ENCODE data around the gene GNRHR.

GNRHR gene

GRCh38 chr4:67719953-67720617, 34.1 kb downstream of the GNRHR start:
- H3K36me3 ChIP-seq (ENCODE audit: insufficient read depth, insufficient read length, low read length) = peaks cover 19% of the 10 kb centered on the region
- H3K4me1 ChIP-seq (ENCODE audit: insufficient read depth, insufficient read length) = no peaks in the 10 kb centered on the region
- H3K27me3 ChIP-seq (ENCODE audit: insufficient read depth, insufficient read length) = no peaks in the 10 kb centered on the region
- no peak overlapping the region for H3K4me3 ChIP-seq (ENCODE audit: insufficient read length, low read depth)
- TF ChIP-seq YY1 (IDR thresholded peaks at IDR 0.05; ENCODE audit: insufficient read depth, insufficient read length) (no peak), ZNF274 (IDR thresholded peaks at IDR 0.05; ENCODE audit: low read depth, low read length) (no peak)
- H3K9ac ChIP-seq (ENCODE audit: insufficient read length, low read depth) = no peak overlapping the region
- H3K9me3 ChIP-seq (ENCODE audit: insufficient read depth, low read length) = no peaks in the 10 kb centered on the region
- DNase-seq (ENCODE audit: low read depth, low spot score) = no peak

GRCh38 chr4:67718848-67719247, 35.3 kb downstream of the GNRHR start:
- no peaks in the 10 kb centered on the region for H3K27me3 ChIP-seq (ENCODE audit: insufficient read depth, insufficient read length)
- H3K9ac ChIP-seq (ENCODE audit: insufficient read length, low read depth) = no peak overlapping the region
- H3K36me3 ChIP-seq (ENCODE audit: insufficient read depth, insufficient read length, low read length) = peaks cover 19% of the 10 kb centered on the region
- no peak for TF ChIP-seq ZNF274 (IDR thresholded peaks at IDR 0.05; ENCODE audit: low read depth, low read length)
- no peak for TF ChIP-seq YY1 (IDR thresholded peaks at IDR 0.05; ENCODE audit: insufficient read depth, insufficient read length)
- TF ChIP-seq SUZ12 (IDR thresholded peaks at IDR 0.05; ENCODE audit: extremely low read depth, insufficient read depth, insufficient read length) = no peak
- DNase-seq (ENCODE audit: low read depth, low spot score) = no peak
- no peaks in the 10 kb centered on the region for H3K9me3 ChIP-seq (ENCODE audit: insufficient read depth, low read length)
- no peak overlapping the region for H3K4me3 ChIP-seq (ENCODE audit: insufficient read length, low read depth)
- H3K4me1 ChIP-seq (ENCODE audit: insufficient read depth, insufficient read length) = no peaks in the 10 kb centered on the region

- TF ChIP-seq ZNF274 (IDR thresholded peaks at IDR 0.05; ENCODE audit: low read depth, low read length) = no peak
- TF ChIP-seq YY1 (IDR thresholded peaks at IDR 0.05; ENCODE audit: insufficient read depth, insufficient read length) = no peak
- no peak for TF ChIP-seq SUZ12 (IDR thresholded peaks at IDR 0.05; ENCODE audit: extremely low read depth, insufficient read depth, insufficient read length)
- DNase-seq (ENCODE audit: low read depth, low spot score) = no peak
- peaks cover 19% of the 10 kb centered on the region for H3K36me3 ChIP-seq (ENCODE audit: insufficient read depth, insufficient read length, low read length)
- H3K27me3 ChIP-seq (ENCODE audit: insufficient read depth, insufficient read length) = no peaks in the 10 kb centered on the region
- H3K4me3 ChIP-seq (ENCODE audit: insufficient read length, low read depth) = no peak overlapping the region
- no peak overlapping the region for H3K9ac ChIP-seq (ENCODE audit: insufficient read length, low read depth)
- peaks cover 8% of the 10 kb centered on the region for H3K4me1 ChIP-seq (ENCODE audit: insufficient read depth, insufficient read length)
- H3K9me3 ChIP-seq (ENCODE audit: insufficient read depth, low read length) = no peaks in the 10 kb centered on the region
Measured at GRCh38 chr4:67717586-67717985, 36.6 kb downstream of the GNRHR start.

GRCh38 chr4:67714955-67715354, 39.2 kb downstream of the GNRHR start:
- DNase-seq (ENCODE audit: low read depth, low spot score) = no peak
- TF ChIP-seq SUZ12 (IDR thresholded peaks at IDR 0.05; ENCODE audit: extremely low read depth, insufficient read depth, insufficient read length) (no peak), YY1 (IDR thresholded peaks at IDR 0.05; ENCODE audit: insufficient read depth, insufficient read length) (no peak)
- H3K9me3 ChIP-seq (ENCODE audit: insufficient read depth, low read length) = no peaks in the 10 kb centered on the region

GRCh38 chr4:67714248-67714583, 40.0 kb downstream of the GNRHR start:
- H3K27me3 ChIP-seq (ENCODE audit: insufficient read depth, insufficient read length) = no peaks in the 10 kb centered on the region
- no peak overlapping the region for H3K9ac ChIP-seq (ENCODE audit: insufficient read length, low read depth)
- no peaks in the 10 kb centered on the region for H3K9me3 ChIP-seq (ENCODE audit: insufficient read depth, low read length)
- TF ChIP-seq ZNF274 (IDR thresholded peaks at IDR 0.05; ENCODE audit: low read depth, low read length) (no peak), SUZ12 (IDR thresholded peaks at IDR 0.05; ENCODE audit: extremely low read depth, insufficient read depth, insufficient read length) (no peak), YY1 (IDR thresholded peaks at IDR 0.05; ENCODE audit: insufficient read depth, insufficient read length) (no peak)
- no peak for DNase-seq (ENCODE audit: low read depth, low spot score)
- no peak overlapping the region for H3K4me3 ChIP-seq (ENCODE audit: insufficient read length, low read depth)
- H3K4me1 ChIP-seq (ENCODE audit: insufficient read depth, insufficient read length) = peaks cover 9% of the 10 kb centered on the region
- peaks cover 13% of the 10 kb centered on the region for H3K36me3 ChIP-seq (ENCODE audit: insufficient read depth, insufficient read length, low read length)

More at GRCh38 chr4:67714955-67715354, 39.2 kb downstream of the GNRHR start:
- no peak overlapping the region for H3K4me3 ChIP-seq (ENCODE audit: insufficient read length, low read depth)
- no peak overlapping the region for H3K9ac ChIP-seq (ENCODE audit: insufficient read length, low read depth)
- H3K4me1 ChIP-seq (ENCODE audit: insufficient read depth, insufficient read length) = peaks cover 9% of the 10 kb centered on the region
- H3K36me3 ChIP-seq (ENCODE audit: insufficient read depth, insufficient read length, low read length) = peaks cover 14% of the 10 kb centered on the region
- no peaks in the 10 kb centered on the region for H3K27me3 ChIP-seq (ENCODE audit: insufficient read depth, insufficient read length)

GRCh38 chr4:67713529-67714247, 40.5 kb downstream of the GNRHR start:
- Histone ChIP-seq H3K4me1 (ENCODE audit: insufficient read depth, insufficient read length) (peaks cover 9% of the 10 kb centered on the region), H3K9ac (ENCODE audit: insufficient read length, low read depth) (no peak overlapping the region), H3K9me3 (ENCODE audit: insufficient read depth, low read length) (no peaks in the 10 kb centered on the region), H3K27me3 (ENCODE audit: insufficient read depth, insufficient read length) (no peaks in the 10 kb centered on the region), H3K4me3 (ENCODE audit: insufficient read length, low read depth) (no peak overlapping the region), H3K36me3 (ENCODE audit: insufficient read depth, insufficient read length, low read length) (peaks cover 13% of the 10 kb centered on the region)
- no peak for DNase-seq (ENCODE audit: low read depth, low spot score)
- TF ChIP-seq SUZ12 (IDR thresholded peaks at IDR 0.05; ENCODE audit: extremely low read depth, insufficient read depth, insufficient read length) (no peak), ZNF274 (IDR thresholded peaks at IDR 0.05; ENCODE audit: low read depth, low read length) (no peak), YY1 (IDR thresholded peaks at IDR 0.05; ENCODE audit: insufficient read depth, insufficient read length) (no peak)

- H3K9me3 ChIP-seq (ENCODE audit: insufficient read depth, low read length) = no peaks in the 10 kb centered on the region
- H3K36me3 ChIP-seq (ENCODE audit: insufficient read depth, insufficient read length, low read length) = peaks cover 13% of the 10 kb centered on the region
- peaks cover 9% of the 10 kb centered on the region for H3K4me1 ChIP-seq (ENCODE audit: insufficient read depth, insufficient read length)
- TF ChIP-seq YY1 (IDR thresholded peaks at IDR 0.05; ENCODE audit: insufficient read depth, insufficient read length) (no peak), ZNF274 (IDR thresholded peaks at IDR 0.05; ENCODE audit: low read depth, low read length) (no peak), SUZ12 (IDR thresholded peaks at IDR 0.05; ENCODE audit: extremely low read depth, insufficient read depth, insufficient read length) (no peak)
- H3K4me3 ChIP-seq (ENCODE audit: insufficient read length, low read depth) = no peak overlapping the region
- no peaks in the 10 kb centered on the region for H3K27me3 ChIP-seq (ENCODE audit: insufficient read depth, insufficient read length)
- DNase-seq (ENCODE audit: low read depth, low spot score) = no peak
- no peak overlapping the region for H3K9ac ChIP-seq (ENCODE audit: insufficient read length, low read depth)
Measured at GRCh38 chr4:67712650-67713528, 41.3 kb downstream of the GNRHR start.
